Neural cell (in vitro differentiated cells): ENCODE data around the gene SLC13A2. TPM values are rescaled to one million over a fixed set of nuclear protein-coding genes. Genes with fewer than 3 reads are reported as not detected.
"Not testable (repeated sequence)": the region's sequence is repeated elsewhere in the genome, so short reads cannot be mapped to it uniquely, and the experiment has no call there.

ENCODE experiments used
- H2AFZ ChIP-seq: fragments of 200-600, 300-800 bp; sonication (generic), shearing (Covaris generic); 2 replicates; pipeline ENCODE4 v1.6.0; 2014; ENCODE audit warnings: low read depth, mild to moderate bottlenecking, antibody characterized with exemption, low read length, moderate library complexity
- H3F3A ChIP-seq: fragments of 200-600 bp; shearing (Covaris generic); 2 replicates; pipeline ENCODE4 v1.6.1; 2016; ENCODE audit warnings: mild to moderate bottlenecking, moderate library complexity, mixed read lengths, antibody characterized with exemption, low read length; ENCODE audit not compliant: insufficient read depth, poor library complexity, severe bottlenecking
- H3K27ac ChIP-seq: fragments of 200-600, 300-800 bp; sonication (generic), shearing (Covaris generic); 2 replicates; pipeline ENCODE4 v1.5.1; 2014; ENCODE audit warnings: mild to moderate bottlenecking, low read length, moderate library complexity
- H3K27me3 ChIP-seq: fragments of 300-800, 200-600 bp; sonication (generic), shearing (Covaris generic); 2 replicates; pipeline ENCODE4 v1.6.0; 2014; ENCODE audit warnings: mild to moderate bottlenecking, low read depth, low read length, moderate library complexity; ENCODE audit not compliant: insufficient read depth
- H3K36me3 ChIP-seq: fragments of 300-800, 200-600 bp; sonication (generic), shearing (Covaris generic); 2 replicates; pipeline ENCODE4 v1.5.1; 2014; ENCODE audit warnings: mild to moderate bottlenecking, antibody characterized with exemption, low read length, moderate library complexity; ENCODE audit not compliant: insufficient read depth
- H3K4me2 ChIP-seq: fragments of 300-800, 200-600 bp; sonication (generic), shearing (Covaris generic); 2 replicates; pipeline ENCODE4 v1.6.0; 2014; ENCODE audit warnings: mild to moderate bottlenecking, low read length
- H3K4me3 ChIP-seq: fragments of 300-800, 200-600 bp; sonication (generic), shearing (Covaris generic); 2 replicates; pipeline ENCODE4 v1.5.1; 2014; ENCODE audit warnings: mild to moderate bottlenecking, low read length, moderate library complexity
- H3K79me2 ChIP-seq: fragments of 200-600 bp; shearing (Covaris generic); replicated peaks from 2 replicates; pipeline ENCODE4 v1.6.0; 2014; ENCODE audit warnings: mild to moderate bottlenecking, low read length, moderate library complexity; ENCODE audit not compliant: insufficient read depth
- H3K9ac ChIP-seq: fragments of 300-800, 200-600 bp; sonication (generic), shearing (Covaris generic); 2 replicates; pipeline ENCODE4 v1.6.1; 2016; ENCODE audit warnings: mild to moderate bottlenecking, low read length, mixed read lengths
- H3K9me2 ChIP-seq: fragments of 200-600 bp; shearing (Covaris generic); 2 replicates; pipeline ENCODE4 v1.6.1; 2016; ENCODE audit warnings: mild to moderate bottlenecking, low read length, mixed read lengths; ENCODE audit not compliant: insufficient read depth
- H3K9me3 ChIP-seq: fragments of 200-600, 300-800 bp; sonication (generic), shearing (Covaris generic); 2 replicates; pipeline ENCODE4 v1.6.1; 2016; ENCODE audit warnings: mild to moderate bottlenecking, mixed run types, low read length, moderate library complexity, mixed read lengths
- H4K20me1 ChIP-seq: fragments of 200-600 bp; shearing (Covaris generic); 2 replicates; pipeline ENCODE4 v1.6.1; 2016; ENCODE audit warnings: mild to moderate bottlenecking, mixed run types; ENCODE audit not compliant: insufficient read depth
- CTCF ChIP-seq: fragments of 450-650 bp; IDR thresholded peaks from 2 replicates; pipeline ENCODE4 v1.5.1; 2014; ENCODE audit warnings: antibody characterized with exemption, mild to moderate bottlenecking, moderate library complexity; ENCODE audit not compliant: poor library complexity, severe bottlenecking
- EP300 ChIP-seq: fragments of 450-650 bp; conservative IDR thresholded peaks from 2 replicates; pipeline ENCODE4 v1.6.1; 2014; ENCODE audit warnings: antibody characterized with exemption, mild to moderate bottlenecking, moderate library complexity; ENCODE audit not compliant: poor library complexity, severe bottlenecking
- EZH2 ChIP-seq: fragments of 200-600, 300-800 bp; shearing (Covaris generic), sonication (generic); IDR thresholded peaks from 2 replicates; pipeline ENCODE4 v1.6.1; 2014; ENCODE audit warnings: antibody characterized with exemption, low read length, borderline replicate concordance, mild to moderate bottlenecking; ENCODE audit not compliant: insufficient read depth, poor library complexity, severe bottlenecking
- MXI1 ChIP-seq: fragments of 450-650 bp; conservative IDR thresholded peaks from 2 replicates; pipeline ENCODE4 v1.6.1; 2014; ENCODE audit warnings: antibody characterized with exemption, mild to moderate bottlenecking; ENCODE audit not compliant: poor library complexity, severe bottlenecking
- POLR2AphosphoS5 ChIP-seq: IDR thresholded peaks from 2 replicates; pipeline ENCODE4 v1.6.1; 2012
- RAD21 ChIP-seq: fragments of 450-650 bp; conservative IDR thresholded peaks from 2 replicates; pipeline ENCODE4 v1.6.1; 2014; ENCODE audit warnings: antibody characterized with exemption, mild to moderate bottlenecking, moderate library complexity
- REST ChIP-seq: IDR thresholded peaks from 2 replicates; pipeline ENCODE4 v1.6.1; 2012; ENCODE audit warnings: borderline replicate concordance
- SMC3 ChIP-seq: fragments of 450-650 bp; conservative IDR thresholded peaks from 2 replicates; pipeline ENCODE4 v1.6.1; 2014; ENCODE audit warnings: antibody characterized with exemption, mild to moderate bottlenecking, moderate library complexity; ENCODE audit not compliant: poor library complexity
- TAF1 ChIP-seq: IDR thresholded peaks from 2 replicates; pipeline ENCODE4 v1.6.1; 2012; ENCODE audit warnings: low read depth
- polyA plus RNA-seq: library from polyadenylated mRNA; depleted of rRNA; stranded (reverse); fragments of >200 nt; gene quantifications from 2 replicates; pipeline ENCODE4 v1.2.3, GENCODE V29; 2014

The SLC13A2 gene
- polyA plus RNA-seq, 1 donor from 2014 or later: not detected

GRCh38 chr17:28433721-28434120, 39.7 kb upstream of the SLC13A2 start:
- Histone ChIP-seq H3K27me3 (no peaks in the 10 kb centered on the region), H3K4me3 (no peak overlapping the region), H4K20me1 (no peaks in the 10 kb centered on the region), H3K36me3 (no peaks in the 10 kb centered on the region), H3K27ac (no peak overlapping the region), H3K79me2 (no peaks in the 10 kb centered on the region), H3K9me3 (no peaks in the 10 kb centered on the region), H3K9ac (no peak overlapping the region), H2AFZ (no peak overlapping the region), H3F3A (no peaks in the 10 kb centered on the region), H3K9me2 (no peaks in the 10 kb centered on the region), H3K4me2 (no peak overlapping the region)
- no peak for TF ChIP-seq SMC3

- not testable (repeated sequence) for H4K20me1 ChIP-seq, H3K4me2 ChIP-seq, H3K9ac ChIP-seq, H3F3A ChIP-seq, H3K27me3 ChIP-seq, H3K79me2 ChIP-seq, H3K9me3 ChIP-seq, H2AFZ ChIP-seq, H3K36me3 ChIP-seq, H3K4me3 ChIP-seq, H3K9me2 ChIP-seq, H3K27ac ChIP-seq
These were observed 39.1 kb upstream of the SLC13A2 start for GRCh38 chr17:28434326-28434725.

- Histone ChIP-seq H3F3A (no peaks in the 10 kb centered on the region), H3K27ac (no peak overlapping the region), H4K20me1 (no peaks in the 10 kb centered on the region), H3K9me3 (no peaks in the 10 kb centered on the region), H3K4me3 (no peak overlapping the region), H2AFZ (no peak overlapping the region), H3K9me2 (no peaks in the 10 kb centered on the region), H3K9ac (no peak overlapping the region), H3K79me2 (no peaks in the 10 kb centered on the region), H3K4me2 (no peak overlapping the region), H3K36me3 (no peaks in the 10 kb centered on the region), H3K27me3 (no peaks in the 10 kb centered on the region)
- TF ChIP-seq CTCF (no peak), MXI1 (no peak), REST (no peak), SMC3 (no peak), POLR2AphosphoS5 (no peak), EZH2 (no peak), EP300 (no peak), TAF1 (no peak), RAD21 (no peak)
These were observed 29.4 kb upstream of the SLC13A2 start for GRCh38 chr17:28443901-28444638.
